IPS DF 6.9 (cell line): Measurements from ENCODE around the gene CDK10.

Experiments used
- DNase-seq: peaks from one replicate; pipeline ENCODE4 v3.0.0-alpha.2; 2013; ENCODE audit warnings: low read depth, low spot score
- H3K27ac ChIP-seq: one replicate; pipeline ENCODE4 v1.5.1; 2013; ENCODE audit warnings: low read length, control low read depth
- H3K27me3 ChIP-seq: 2 replicates; pipeline ENCODE4 v1.6.1; 2013; ENCODE audit warnings: mild to moderate bottlenecking, low read length; ENCODE audit not compliant: control insufficient read depth, insufficient read depth
- H3K36me3 ChIP-seq: 2 replicates; pipeline ENCODE4 v1.6.1; 2013; ENCODE audit warnings: low read length; ENCODE audit not compliant: control insufficient read depth, insufficient read depth
- H3K4me1 ChIP-seq: 2 replicates; pipeline ENCODE4 v1.6.1; 2013; ENCODE audit warnings: low read length; ENCODE audit not compliant: control insufficient read depth, insufficient read depth
- H3K4me3 ChIP-seq: 2 replicates; pipeline ENCODE4 v1.5.1; 2013; ENCODE audit warnings: mild to moderate bottlenecking, low read length
- H3K9me3 ChIP-seq: 2 replicates; pipeline ENCODE4 v1.6.1; 2013; ENCODE audit warnings: low read length, inconsistent platforms; ENCODE audit not compliant: control insufficient read depth, insufficient read depth
- WGBS: extraction: QIAGEN DNeasy Blood & Tissue Kit; methylation state at CpG from one replicate; pipeline ENCODE4 v1.1.7; 2013; ENCODE audit warnings: mixed read lengths, missing lambda C conversion rate; ENCODE audit not compliant: insufficient read length, insufficient coverage; 5-methylcytosine and 5-hydroxymethylcytosine counted together

Gene CDK10

GRCh38 chr16:89701425-89702406 lies 15.2 kb downstream of the CDK10 start, which contains the start of gene SPATA2L:
Gene SPATA2L, minus strand, starts transcription at chr16:89701705. Its CDS starts 473 bp downstream, at chr16:89701232.
- no peaks in the 10 kb centered on the region for H3K27me3 ChIP-seq

GRCh38 chr16:89704281-89704680 lies 17.8 kb downstream of the CDK10 start:
- DNase-seq: no peak
- Histone ChIP-seq H3K27me3 (no peaks in the 10 kb centered on the region), H3K27ac (no peak overlapping the region), H3K4me3 (no peak overlapping the region), H3K4me1 (peaks cover 13% of the 10 kb centered on the region), H3K36me3 (no peaks in the 10 kb centered on the region), H3K9me3 (no peaks in the 10 kb centered on the region)
- no CpG with 5 or more reads among the region's 13 CpGs for WGBS

More at GRCh38 chr16:89701425-89702406, 15.2 kb downstream of the CDK10 start, which contains the start of gene SPATA2L:
- DNase-seq: no peak
- Histone ChIP-seq H3K4me3 (peak within 1 kb of the TSS; percentile 82; the same call in 1 of the 2 replicates), H3K27ac (no peak within 1 kb of the TSS), H3K36me3 (peaks cover 9% of the 10 kb centered on the region; the same call in 1 of the 2 replicates), H3K4me1 (peaks cover 7% of the 10 kb centered on the region; the same call in 1 of the 2 replicates), H3K9me3 (no peaks in the 10 kb centered on the region)
- WGBS: no CpG with 5 or more reads among the region's 97 CpGs

DNA sequence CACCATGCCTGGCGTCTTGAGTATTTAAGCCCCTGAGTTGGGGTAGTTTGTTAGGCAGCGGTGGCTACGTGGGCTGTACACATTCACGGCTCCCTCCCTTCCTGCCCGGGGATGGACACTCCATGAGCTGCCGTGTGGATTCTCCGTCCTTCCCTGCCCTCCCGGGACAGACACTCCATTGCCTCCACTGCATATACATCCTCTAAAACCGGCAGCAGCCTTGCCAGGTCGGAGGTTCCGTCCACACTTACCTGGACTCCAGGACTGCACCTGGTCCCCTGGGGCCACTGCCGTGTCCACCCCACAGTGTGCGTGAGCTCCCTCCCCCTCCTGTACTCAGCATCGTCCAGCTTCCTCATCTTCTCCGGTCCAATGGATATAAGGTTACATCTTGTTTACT lies 18.5 kb downstream of the CDK10 start:
- Histone ChIP-seq H3K27me3 (no peaks in the 10 kb centered on the region), H3K4me1 (peaks cover 17% of the 10 kb centered on the region), H3K4me3 (no peak overlapping the region), H3K27ac (no peak overlapping the region), H3K36me3 (no peaks in the 10 kb centered on the region), H3K9me3 (no peaks in the 10 kb centered on the region)
- no peak for DNase-seq
- WGBS: no CpG with 5 or more reads among the region's 15 CpGs

DNA sequence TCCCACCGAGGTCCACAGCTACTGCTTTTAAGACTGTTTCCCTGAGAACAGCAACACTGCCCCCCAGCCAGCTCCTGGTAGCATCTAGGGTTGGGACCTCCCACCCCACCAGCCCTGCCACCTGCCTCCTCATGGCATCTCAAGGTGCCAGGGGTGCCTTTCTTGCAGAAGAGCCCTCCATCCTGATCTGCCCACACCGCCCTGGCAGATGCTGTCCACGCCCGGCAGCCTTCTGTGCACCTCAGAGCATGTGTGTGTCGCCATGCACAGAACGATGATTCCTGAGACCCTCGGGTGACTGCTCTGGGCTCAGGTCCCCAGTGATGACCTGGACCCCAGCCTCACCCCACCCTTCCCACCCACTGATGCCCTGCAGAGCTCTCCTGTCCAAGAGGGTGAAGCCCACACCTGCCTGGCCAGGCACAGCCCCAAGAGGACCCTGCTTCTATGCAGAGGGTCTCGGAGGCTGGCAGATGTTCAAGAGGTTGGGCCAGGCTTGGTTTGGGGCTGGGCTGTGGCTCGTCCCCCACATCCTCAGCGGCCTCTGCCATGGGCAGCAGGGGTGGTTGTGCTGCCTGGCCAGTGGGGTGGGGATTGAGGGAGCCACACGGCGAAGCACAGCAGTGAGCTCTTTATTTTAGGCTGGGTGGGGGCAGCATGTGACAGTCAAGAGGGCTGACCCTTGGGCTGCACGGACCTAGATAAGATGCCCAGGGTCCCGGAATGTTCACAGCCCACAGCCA lies 20.2 kb downstream of the CDK10 start:
- Histone ChIP-seq H3K4me1 (peaks cover 13% of the 10 kb centered on the region), H3K4me3 (no peak overlapping the region), H3K27ac (no peak overlapping the region), H3K9me3 (no peaks in the 10 kb centered on the region), H3K36me3 (no peaks in the 10 kb centered on the region; the same call in 1 of the 2 replicates), H3K27me3 (no peaks in the 10 kb centered on the region)
- no CpG with 5 or more reads among the region's 14 CpGs for WGBS
- no peak for DNase-seq

DNA sequence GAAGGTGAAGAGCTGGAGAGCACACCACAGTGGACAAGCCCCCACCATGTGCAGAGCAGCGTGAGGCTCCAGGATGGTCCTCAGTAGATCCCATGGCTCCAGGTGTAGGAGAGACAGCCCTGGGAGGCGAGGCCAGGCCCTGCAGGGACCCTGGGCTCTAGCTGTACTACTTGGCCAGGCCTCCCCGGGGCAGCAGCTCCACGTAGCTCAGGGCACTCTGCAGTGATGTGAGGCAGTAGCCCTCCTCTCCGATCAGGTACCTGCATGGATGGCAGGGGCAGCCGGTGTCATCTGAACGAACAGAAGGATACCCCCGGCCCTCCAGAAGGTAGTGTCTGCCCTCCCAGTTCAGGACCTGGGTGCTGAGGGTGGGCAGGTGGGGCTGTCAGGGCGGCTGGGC lies 21.2 kb downstream of the CDK10 start:
- Histone ChIP-seq H3K27ac (no peak overlapping the region), H3K9me3 (no peaks in the 10 kb centered on the region), H3K4me1 (peaks cover 13% of the 10 kb centered on the region), H3K36me3 (no peaks in the 10 kb centered on the region; the same call in 1 of the 2 replicates), H3K27me3 (no peaks in the 10 kb centered on the region), H3K4me3 (no peak overlapping the region)
- no peak for DNase-seq
- WGBS: no CpG with 5 or more reads among the region's 9 CpGs

DNA sequence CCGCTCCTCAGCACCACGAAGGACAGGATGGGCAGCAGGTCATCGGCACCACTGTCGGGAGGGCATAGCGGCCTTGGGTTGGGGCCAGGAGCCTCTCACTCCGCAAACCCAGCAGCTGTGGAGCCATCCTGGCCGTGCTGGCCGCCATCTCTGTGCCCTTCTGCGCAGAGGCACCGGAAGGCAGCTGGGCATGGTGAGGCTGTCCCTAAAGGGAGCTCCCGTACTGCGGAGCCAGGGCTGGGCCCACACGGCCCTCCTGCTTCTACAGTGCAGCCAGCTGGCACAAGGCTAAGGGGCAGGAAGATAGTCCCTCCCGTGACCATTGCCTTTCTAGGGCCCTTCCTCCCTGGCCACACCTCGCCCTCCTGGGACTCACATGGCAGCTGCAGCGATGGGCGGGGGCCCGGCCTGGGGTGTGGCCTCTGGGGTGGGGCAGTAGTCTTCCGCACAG lies 22.0 kb downstream of the CDK10 start:
- Histone ChIP-seq H3K36me3 (no peaks in the 10 kb centered on the region; the same call in 1 of the 2 replicates), H3K4me3 (no peak overlapping the region), H3K27ac (no peak overlapping the region), H3K27me3 (no peaks in the 10 kb centered on the region), H3K9me3 (no peaks in the 10 kb centered on the region), H3K4me1 (peaks cover 13% of the 10 kb centered on the region)
- whole genome bisulfite sequencing: no CpG with 5 or more reads among the region's 19 CpGs
- DNase-seq: no peak

DNA sequence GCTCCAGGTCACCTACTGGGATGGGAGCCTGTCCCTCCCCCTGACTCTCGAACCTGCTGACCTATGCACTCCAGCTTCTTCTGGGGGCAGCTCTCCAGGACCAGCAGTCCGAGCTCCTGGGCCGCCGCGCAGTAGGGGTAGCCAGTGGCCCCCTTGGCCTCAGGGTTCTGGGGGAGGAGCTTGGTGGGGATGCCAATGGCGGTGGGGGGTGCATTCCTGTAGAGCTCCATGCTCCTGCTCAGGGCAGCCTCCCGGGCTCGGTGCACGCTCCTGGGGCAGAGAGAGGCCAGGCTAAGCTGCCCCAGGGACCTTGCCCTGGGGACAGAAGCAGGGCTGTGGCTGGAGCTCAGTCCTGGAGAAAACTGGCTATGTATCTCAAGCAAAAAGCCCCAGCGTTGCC lies 22.7 kb downstream of the CDK10 start:
- Histone ChIP-seq H3K27ac (no peak overlapping the region), H3K4me1 (peaks cover 13% of the 10 kb centered on the region), H3K27me3 (no peaks in the 10 kb centered on the region), H3K36me3 (no peaks in the 10 kb centered on the region; the same call in 1 of the 2 replicates), H3K9me3 (no peaks in the 10 kb centered on the region), H3K4me3 (no peak overlapping the region)
- WGBS: no CpG with 5 or more reads among the region's 10 CpGs
- no peak for DNase-seq

DNA sequence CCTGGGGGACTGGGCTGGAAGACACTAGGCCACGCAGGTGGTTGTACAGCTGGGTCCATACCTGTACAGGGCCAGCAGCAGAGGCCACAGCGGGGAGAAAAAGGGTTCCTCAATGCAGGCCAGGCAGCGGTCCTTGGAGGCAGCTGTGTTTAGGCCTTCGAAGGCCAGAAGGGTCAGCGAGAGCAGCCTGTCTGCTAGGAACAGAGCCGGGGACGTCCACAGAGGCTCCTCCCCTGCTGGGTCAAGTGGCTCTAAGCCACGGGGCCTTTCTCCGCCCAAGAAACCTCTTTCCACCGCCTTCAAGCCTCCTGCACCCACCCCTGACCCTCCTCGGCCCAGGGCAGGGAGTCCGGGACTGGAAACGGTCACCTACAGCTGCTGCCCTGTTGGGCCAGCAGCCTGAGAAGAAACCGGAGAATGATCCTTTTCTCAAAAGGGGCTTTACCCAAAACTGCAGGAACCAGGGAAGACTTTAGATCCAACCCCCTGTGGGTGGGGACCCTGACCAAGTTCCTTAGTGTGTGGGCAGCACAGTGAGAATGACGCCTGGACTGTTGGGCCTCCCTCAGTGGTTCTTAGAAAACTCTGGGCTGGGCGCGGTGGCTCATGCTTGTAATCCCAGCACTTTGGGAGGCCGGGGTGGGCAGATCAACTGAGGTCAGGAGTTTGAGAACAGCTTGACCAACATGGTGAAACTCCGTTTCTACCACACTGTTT lies 23.4 kb downstream of the CDK10 start:
- no peak overlapping the region for H3K4me3 ChIP-seq
- no peaks in the 10 kb centered on the region for H3K27me3 ChIP-seq
- H3K4me1 ChIP-seq: peaks cover 13% of the 10 kb centered on the region
- H3K27ac ChIP-seq: no peak overlapping the region
- WGBS: no CpG with 5 or more reads among the region's 19 CpGs
- H3K9me3 ChIP-seq: no peaks in the 10 kb centered on the region
- no peaks in the 10 kb centered on the region; the same call in 1 of the 2 replicates for H3K36me3 ChIP-seq
- no peak for DNase-seq

DNA sequence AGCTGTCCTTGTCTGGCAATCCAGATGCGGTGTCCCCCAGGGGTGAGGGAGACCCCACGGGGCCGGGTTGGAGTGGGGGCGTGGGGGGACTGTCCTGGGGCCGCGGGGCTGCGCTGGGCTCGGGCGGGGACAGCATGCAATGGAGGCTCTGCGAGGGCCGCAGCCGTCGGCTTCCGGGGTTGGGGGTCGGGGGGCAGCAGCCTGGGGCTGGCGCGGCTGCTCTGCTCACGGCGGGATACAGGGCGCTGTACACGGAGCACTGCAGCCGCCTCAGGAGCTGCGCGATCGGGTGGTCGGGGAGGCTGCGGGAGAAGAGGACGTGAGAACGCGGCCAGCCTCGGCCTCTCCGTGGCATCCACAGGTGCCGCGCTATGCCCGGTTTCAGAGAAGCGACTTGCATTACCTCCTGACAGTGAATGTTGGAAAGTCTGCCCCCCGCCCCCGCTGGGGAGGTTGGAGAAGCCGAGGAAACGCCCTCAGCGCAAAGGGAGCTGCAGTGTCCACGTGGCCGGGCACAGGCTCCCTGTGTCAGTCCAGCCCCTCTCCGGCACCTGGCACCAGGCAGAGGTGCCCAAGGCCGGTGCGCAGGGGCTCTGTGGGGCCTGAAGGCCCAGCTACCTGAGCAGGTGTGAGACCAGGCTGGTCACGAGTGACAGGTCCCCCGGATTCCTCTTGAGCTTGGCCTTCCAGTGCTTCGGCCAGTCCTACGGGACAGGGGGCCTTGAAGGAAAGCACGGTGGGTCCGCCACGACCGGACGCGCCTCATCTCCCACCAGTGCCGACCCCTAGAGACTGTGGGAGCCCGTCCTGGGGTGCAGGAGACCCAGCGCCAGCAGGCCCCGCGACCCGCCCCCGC lies 24.4 kb downstream of the CDK10 start:
- H3K27me3 ChIP-seq: no peaks in the 10 kb centered on the region
- no peaks in the 10 kb centered on the region; the same call in 1 of the 2 replicates for H3K36me3 ChIP-seq
- no peaks in the 10 kb centered on the region for H3K9me3 ChIP-seq
- DNase-seq: no peak
- WGBS: no CpG with 5 or more reads among the region's 63 CpGs
- H3K4me1 ChIP-seq: peaks cover 13% of the 10 kb centered on the region
- no peak overlapping the region for H3K4me3 ChIP-seq
- H3K27ac ChIP-seq: no peak overlapping the region
